A549 (cell line): ENCODE results near the gene ITGAV. TPM values are rescaled to one million over a fixed set of nuclear protein-coding genes. Genes with fewer than 3 reads are reported as not detected.

Experiments
- ATAC-seq, 2 experiments: fragments of 200-7000 bp in 1 of 2; fragments of >200 bp in 1 of 2; cut with Nextera tagmentation in 1 of 2; cut with Tn5 transposase in 1 of 2; 3 replicates each; pipeline versions ENCODE4 v1.8.0 to v1.9.1; 2018 to 2020; ENCODE audit warnings: mild to moderate bottlenecking in 1 of 2, moderate library complexity in 1 of 2
- CTCF ChIA-PET: fragments of 300-600 bp; sonication (Branson Sonifier 250); formaldehyde crosslinking; extraction: SDS; loops from one replicate; lab custom pipeline; 2021; ENCODE audit warnings: antibody characterized with exemption, inconsistent platforms; lab: Yijun Ruan, JAX
- POLR2A ChIA-PET: fragments of 350-600 bp; formaldehyde crosslinking; extraction: SDS; loops from one replicate; lab custom pipeline; 2021; ENCODE audit warnings: antibody characterized with exemption, inconsistent platforms; lab: Yijun Ruan, JAX
- DNase-seq, 2 experiments: peaks; one replicate each; pipeline versions ENCODE4 v3.0.0 to v3.0.0-alpha.2; 2011 to 2016; ENCODE audit warnings: low read depth in 1 of 2, low spot score in 1 of 2
- FAIRE-seq: peaks from 2 replicates; lab custom pipeline; 2011; peaks lifted over from hg19 to GRCh38; lab: Jason Lieb, UNC
- H3K27ac ChIP-seq, 2 experiments: fragments of >200 bp; sonication (Bioruptor Twin); formaldehyde crosslinking; 3 replicates each; pipeline ENCODE4 v1.5.1; 2016 to 2017
- H3K4me1 ChIP-seq: fragments of >200 bp; sonication (Bioruptor Twin); formaldehyde crosslinking; 3 replicates; pipeline ENCODE4 v1.6.1; 2016
- H3K4me2 ChIP-seq: fragments of >200 bp; sonication (Bioruptor Twin); formaldehyde crosslinking; 3 replicates; pipeline ENCODE4 v1.6.1; 2016
- H3K4me3 ChIP-seq: fragments of >200 bp; sonication (Bioruptor Twin); formaldehyde crosslinking; 3 replicates; pipeline ENCODE4 v1.5.1; 2016
- H3K9me3 ChIP-seq: fragments of >200 bp; sonication (Bioruptor Twin); formaldehyde crosslinking; 3 replicates; pipeline ENCODE4 v1.6.1; 2016
- BCL3 ChIP-seq: fragments of >200 bp; sonication (Bioruptor Twin); formaldehyde crosslinking; IDR thresholded peaks from 3 replicates; pipeline ENCODE4 v1.6.1; 2016
- CHD2 ChIP-seq: fragments of 150-350 bp; IDR thresholded peaks from 2 replicates; pipeline ENCODE4 v1.6.1; 2014; ENCODE audit warnings: low read length; ENCODE audit not compliant: partially characterized antibody
- CHD4 ChIP-seq: fragments of 200-600 bp; sonication (generic); IDR thresholded peaks from 2 replicates; pipeline ENCODE4 v1.6.1; 2016; ENCODE audit warnings: antibody characterized with exemption, mild to moderate bottlenecking, borderline replicate concordance
- CTCF ChIP-seq: fragments of >200 bp; sonication (Bioruptor Twin); formaldehyde crosslinking; IDR thresholded peaks from 3 replicates; pipeline ENCODE4 v1.5.1; 2016
- ELK1 ChIP-seq: fragments of 150-350 bp; IDR thresholded peaks from 2 replicates; pipeline ENCODE4 v1.6.1; 2014; ENCODE audit warnings: low read depth, mild to moderate bottlenecking, low read length
- FOSL2 ChIP-seq, 2 experiments: fragments of 450-650 bp in 1 of 2; fragments of >200 bp in 1 of 2; sonication (Bioruptor Twin) in 1 of 2; formaldehyde crosslinking; IDR thresholded peaks; 2 replicates each; pipeline versions ENCODE4 v1.5.0 to v1.6.1; 2016 to 2020; ENCODE audit warnings: mild to moderate bottlenecking in 1 of 2, moderate library complexity in 1 of 2
- HDAC2 ChIP-seq: fragments of 200-600 bp; sonication (generic); IDR thresholded peaks from 2 replicates; pipeline ENCODE4 v1.6.1; 2016
- HEYL ChIP-seq: fragments of 250-450 bp; sonication (Bioruptor Pico); IDR thresholded peaks from 2 replicates; pipeline ENCODE4 v1.8.0; 2021; ENCODE audit warnings: mild to moderate bottlenecking, moderate library complexity
- HOXA7 ChIP-seq: fragments of 250-450 bp; sonication (Bioruptor Pico); IDR thresholded peaks from 2 replicates; pipeline ENCODE4 v1.5.0; 2020; ENCODE audit warnings: mild to moderate bottlenecking, moderate library complexity
- JUN ChIP-seq, 2 experiments: fragments of >200 bp; sonication (Bioruptor Twin); formaldehyde crosslinking; IDR thresholded peaks; 2 replicates in 1 of 2; 3 replicates in 1 of 2; pipeline ENCODE4 v1.6.1; 2016 to 2017
- JUNB ChIP-seq: fragments of >200 bp; sonication (Bioruptor Twin); formaldehyde crosslinking; IDR thresholded peaks from 2 replicates; pipeline ENCODE4 v1.6.1; 2016
- KDM5A ChIP-seq: fragments of 200-600 bp; sonication (generic); IDR thresholded peaks from 2 replicates; pipeline ENCODE4 v1.6.1; 2016; ENCODE audit warnings: antibody characterized with exemption, mild to moderate bottlenecking
- NFE2L2 ChIP-seq: fragments of 150-350 bp; conservative IDR thresholded peaks from 2 replicates; pipeline ENCODE4 v1.6.1; 2014; ENCODE audit warnings: low read length
- NPAS2 ChIP-seq: fragments of 250-450 bp; sonication (Bioruptor Pico); IDR thresholded peaks from 2 replicates; pipeline ENCODE4 v1.8.0; 2022; ENCODE audit warnings: mild to moderate bottlenecking, moderate library complexity, borderline replicate concordance
- POLR2A ChIP-seq: IDR thresholded peaks from 2 replicates; pipeline ENCODE4 v1.6.1; 2012; ENCODE audit warnings: mild to moderate bottlenecking, low read length
- RNF2 ChIP-seq: fragments of 200-600 bp; sonication (generic); IDR thresholded peaks from 2 replicates; pipeline ENCODE4 v1.6.1; 2016; ENCODE audit warnings: low read depth, mild to moderate bottlenecking, antibody characterized with exemption, moderate library complexity, borderline replicate concordance
- SMC3 ChIP-seq: fragments of >200 bp; sonication (Bioruptor Twin); formaldehyde crosslinking; IDR thresholded peaks from 3 replicates; pipeline ENCODE4 v1.6.1; 2018; ENCODE audit warnings: inconsistent platforms
- ZC3H11A ChIP-seq: fragments of 450-650 bp; IDR thresholded peaks from 2 replicates; pipeline ENCODE4 v1.6.1; 2014; ENCODE audit warnings: antibody characterized with exemption, mild to moderate bottlenecking
- ZNF302 ChIP-seq: fragments of 250-450 bp; sonication (Bioruptor Pico); IDR thresholded peaks from 2 replicates; pipeline ENCODE4 v1.9.0; 2021; ENCODE audit warnings: inconsistent platforms, mild to moderate bottlenecking, moderate library complexity
- ZSCAN20 ChIP-seq: fragments of 250-450 bp; sonication (Bioruptor Pico); IDR thresholded peaks from 2 replicates; pipeline ENCODE4 v1.8.0; 2022; ENCODE audit warnings: mild to moderate bottlenecking, moderate library complexity
- WGBS: methylation state at CpG from one replicate; pipeline ENCODE4 v1.1.6; 2017; ENCODE audit errors: missing lambda C conversion rate; 5-methylcytosine and 5-hydroxymethylcytosine counted together
- polyA plus RNA-seq, 4 experiments: library from polyadenylated mRNA; depleted of rRNA in 3 of 4; stranded (reverse); fragments of >200 nt; fragmentation: RNase III in 1 of 4; extraction: RNeasy Plus Mini Kit Qiagen cat#74134 plus additional on column Dnase treatment in 1 of 4; gene quantifications; 2 replicates in 3 of 4; 3 replicates in 1 of 4; pipeline ENCODE4 v1.2.3, GENCODE V29; 2011 to 2017
- TF ChIP-seq, protein P1 (sequence below): IDR thresholded peaks from 2 replicates; pipeline ENCODE4 v1.6.1; 2012; ENCODE audit warnings: low read depth, borderline replicate concordance
- TF ChIP-seq, protein P2 (sequence below): IDR thresholded peaks from 2 replicates; pipeline ENCODE4 v1.6.1; 2012

ITGAV gene
- polyA plus RNA-seq, 2 of the 4 experiments (the other 2 are of a cell fraction), result 93.3 to 148 TPM

DNA sequence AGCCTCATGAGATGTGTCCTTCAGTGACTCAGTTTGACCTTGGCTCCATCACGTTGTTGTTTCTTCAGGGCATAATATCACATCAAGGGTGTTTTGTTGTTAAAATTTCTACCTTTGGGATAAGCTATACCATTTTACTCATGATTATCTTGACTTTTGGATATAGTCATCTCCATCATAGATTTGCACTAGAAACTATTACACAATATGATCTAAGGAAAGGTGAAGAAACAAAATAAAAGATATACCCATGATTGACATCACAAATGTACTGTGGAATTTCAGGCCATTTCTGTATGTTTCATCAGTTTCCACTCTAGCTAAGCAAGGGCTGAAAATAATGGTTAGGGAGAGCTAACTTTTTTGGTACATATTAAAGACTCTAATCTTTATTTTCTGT, 79.3 kb downstream of the ITGAV start:
- 94% methylated on average over 1 of the region's 1 CpG for WGBS
- ATAC-seq (no peak), FAIRE-seq (no peak)
- H3K4me3 ChIP-seq, result no peak overlapping the region
- no peaks in the 10 kb centered on the region for H3K4me1 ChIP-seq
- TF ChIP-seq POLR2A, result no peak
- TF ChIP-seq NPAS2 (CRISPR knock-in tag), result no peak
- TF ChIP-seq HOXA7 (CRISPR knock-in tag), result no peak
- no peak for TF ChIP-seq CTCF
- TF ChIP-seq SMC3, result no peak
- TF ChIP-seq, all 56 proteins: peak for 0
- ChIA-PET CTCF (no interaction called here), POLR2A (no interaction called here)
- H3K4me2 ChIP-seq, result no peak overlapping the region
- no peak overlapping the region for H3K27ac ChIP-seq
- DNase-seq, result no peak
- peaks cover 2% of the 10 kb centered on the region; the same call in 1 of the 3 replicates for H3K9me3 ChIP-seq

- Histone ChIP-seq H3K4me3 (no peak overlapping the region), H3K4me2 (no peak overlapping the region), H3K27ac (no peak overlapping the region)
- WGBS, result 90% methylated on average over 2 of the region's 2 CpGs
- CTCF ChIA-PET, result no interaction called here
- ATAC-seq, result no peak
- POLR2A ChIA-PET, result no interaction called here
- no peak for FAIRE-seq
- TF ChIP-seq JUN (IDR thresholded peaks at IDR 0.05) (no peak), NFE2L2 (no peak), KDM5A (no peak), SMC3 (no peak), HDAC2 (no peak), ZNF302 (CRISPR knock-in tag) (no peak), FOSL2 (IDR thresholded peaks at IDR 0.05) (no peak), FOSL2 (CRISPR knock-in tag; IDR thresholded peaks at IDR 0.05) (no peak), NPAS2 (CRISPR knock-in tag) (no peak), POLR2A (no peak), ZC3H11A (no peak), BCL3 (no peak), HEYL (CRISPR knock-in tag) (no peak), ZSCAN20 (no peak), JUNB (no peak), CHD2 (no peak), RNF2 (no peak), ELK1 (no peak), CHD4 (no peak)
- TF ChIP-seq, protein P1, sequence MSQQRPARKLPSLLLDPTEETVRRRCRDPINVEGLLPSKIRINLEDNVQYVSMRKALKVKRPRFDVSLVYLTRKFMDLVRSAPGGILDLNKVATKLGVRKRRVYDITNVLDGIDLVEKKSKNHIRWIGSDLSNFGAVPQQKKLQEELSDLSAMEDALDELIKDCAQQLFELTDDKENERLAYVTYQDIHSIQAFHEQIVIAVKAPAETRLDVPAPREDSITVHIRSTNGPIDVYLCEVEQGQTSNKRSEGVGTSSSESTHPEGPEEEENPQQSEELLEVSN, result no peak
- TF ChIP-seq, protein P2, sequence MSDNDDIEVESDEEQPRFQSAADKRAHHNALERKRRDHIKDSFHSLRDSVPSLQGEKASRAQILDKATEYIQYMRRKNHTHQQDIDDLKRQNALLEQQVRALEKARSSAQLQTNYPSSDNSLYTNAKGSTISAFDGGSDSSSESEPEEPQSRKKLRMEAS, result no peak
- TF ChIP-seq, all 56 proteins: peak for 0
- no peak for DNase-seq
- Histone ChIP-seq H3K4me1 (no peaks in the 10 kb centered on the region), H3K9me3 (peaks cover 2% of the 10 kb centered on the region; the same call in 1 of the 3 replicates)
Measured at GRCh38 chr2:186670831-186671230, 81.0 kb downstream of the ITGAV start.
